GM12801 (cell line): ENCODE measurements around the gene CLSTN2.

ENCODE experiments used
- CTCF ChIP-seq: IDR thresholded peaks from one replicate; pipeline ENCODE4 v1.5.1; 2011; ENCODE audit warnings: control low read depth; ENCODE audit not compliant: insufficient read length; ENCODE audit errors: extremely low read depth

CLSTN2 gene

GRCh38 chr3:139969386-139969785 lies 34.4 kb downstream of the CLSTN2 start:
- TF ChIP-seq CTCF, result no peak

- no peak for TF ChIP-seq CTCF
Observed at GRCh38 chr3:139970526-139970925, 35.5 kb downstream of the CLSTN2 start.

GRCh38 chr3:139974809-139975425 lies 39.9 kb downstream of the CLSTN2 start:
- TF ChIP-seq CTCF, result no peak

GRCh38 chr3:139975594-139976365 lies 40.8 kb downstream of the CLSTN2 start:
- no peak for TF ChIP-seq CTCF

GRCh38 chr3:139978966-139979365 lies 44.0 kb downstream of the CLSTN2 start:
- no peak for TF ChIP-seq CTCF

- no peak for TF ChIP-seq CTCF
Observed at GRCh38 chr3:139979991-139980390, 45.0 kb downstream of the CLSTN2 start.

- no peak for TF ChIP-seq CTCF
Observed at GRCh38 chr3:139982404-139982803, 47.4 kb downstream of the CLSTN2 start.
